Spleen (tissue), 7 donors: ENCODE measurements around the gene NPAS2.

ENCODE experiments used
- POLR2A ChIP-seq, 3 donors: fragments of 450-650 bp; IDR thresholded peaks; one replicate each; pipeline ENCODE4 v1.5.1; 2017; ENCODE audit warnings: antibody characterized with exemption in 3 of 3, mild to moderate bottlenecking in 1 of 3
- POLR2AphosphoS5 ChIP-seq, 3 donors: sonication (generic); formaldehyde crosslinking; IDR thresholded peaks; one replicate each; pipeline ENCODE4 v1.5.1; 2017; ENCODE audit warnings: antibody characterized with exemption in 3 of 3
- TF ChIP-seq, protein P1 (sequence below), 11 experiments: fragments of 200-600 bp in 7 of 11; fragments of 450-650 bp in 4 of 11; sonication (generic) in 4 of 11; IDR thresholded peaks in 8 of 11; conservative IDR thresholded peaks in 3 of 11; 1 replicate in 7 of 11; 2 replicates in 4 of 11; pipeline versions ENCODE4 v1.4.0 to v1.8.0; 2016 to 2021; ENCODE audit warnings: antibody characterized with exemption in 11 of 11, inconsistent platforms in 4 of 11, mild to moderate bottlenecking in 1 of 11
- donor health status: DM: no; HTN: no; CAD: no; lungs with moderate emphysema.
- donor health status: DM: no; HTN: no; CAD: no.
- donor health status: DM: no; HTN: no; CAD: no.

DNA sequence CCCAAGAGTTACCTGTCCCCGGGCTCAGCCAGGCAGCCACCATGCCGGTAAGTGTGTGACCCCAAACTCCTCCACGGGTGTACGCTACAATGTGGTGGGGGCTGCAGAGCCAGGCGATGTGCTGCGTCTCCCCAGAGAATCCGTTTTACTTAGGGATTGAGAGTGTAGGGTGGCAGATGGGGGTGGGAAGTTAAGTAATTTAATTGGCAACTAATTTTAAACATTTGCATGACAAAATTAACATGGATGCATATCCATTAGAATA, 155.5 kb downstream of the NPAS2 start:
- TF ChIP-seq, protein P1, sequence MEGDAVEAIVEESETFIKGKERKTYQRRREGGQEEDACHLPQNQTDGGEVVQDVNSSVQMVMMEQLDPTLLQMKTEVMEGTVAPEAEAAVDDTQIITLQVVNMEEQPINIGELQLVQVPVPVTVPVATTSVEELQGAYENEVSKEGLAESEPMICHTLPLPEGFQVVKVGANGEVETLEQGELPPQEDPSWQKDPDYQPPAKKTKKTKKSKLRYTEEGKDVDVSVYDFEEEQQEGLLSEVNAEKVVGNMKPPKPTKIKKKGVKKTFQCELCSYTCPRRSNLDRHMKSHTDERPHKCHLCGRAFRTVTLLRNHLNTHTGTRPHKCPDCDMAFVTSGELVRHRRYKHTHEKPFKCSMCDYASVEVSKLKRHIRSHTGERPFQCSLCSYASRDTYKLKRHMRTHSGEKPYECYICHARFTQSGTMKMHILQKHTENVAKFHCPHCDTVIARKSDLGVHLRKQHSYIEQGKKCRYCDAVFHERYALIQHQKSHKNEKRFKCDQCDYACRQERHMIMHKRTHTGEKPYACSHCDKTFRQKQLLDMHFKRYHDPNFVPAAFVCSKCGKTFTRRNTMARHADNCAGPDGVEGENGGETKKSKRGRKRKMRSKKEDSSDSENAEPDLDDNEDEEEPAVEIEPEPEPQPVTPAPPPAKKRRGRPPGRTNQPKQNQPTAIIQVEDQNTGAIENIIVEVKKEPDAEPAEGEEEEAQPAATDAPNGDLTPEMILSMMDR (IDR thresholded peaks at IDR 0.05 in 8 of 11, conservative IDR thresholded peaks at IDR 0.05 in 3 of 11), result no peak
- TF ChIP-seq POLR2A (IDR thresholded peaks at IDR 0.05) (no peak), POLR2AphosphoS5 (IDR thresholded peaks at IDR 0.05) (no peak)
